22Rv1 (cell line): Measurements from ENCODE around the gene ABCC4.

ENCODE experiments used
- ZFX ChIP-seq: fragments of 450-650 bp; IDR thresholded peaks from 2 replicates; pipeline ENCODE4 v1.6.1; 2017; ENCODE audit warnings: antibody characterized with exemption, borderline replicate concordance
- TF ChIP-seq, protein P1 (sequence below): fragments of 450-650 bp; IDR thresholded peaks from 2 replicates; pipeline ENCODE4 v1.5.1; 2017; ENCODE audit warnings: mild to moderate bottlenecking

DNA sequence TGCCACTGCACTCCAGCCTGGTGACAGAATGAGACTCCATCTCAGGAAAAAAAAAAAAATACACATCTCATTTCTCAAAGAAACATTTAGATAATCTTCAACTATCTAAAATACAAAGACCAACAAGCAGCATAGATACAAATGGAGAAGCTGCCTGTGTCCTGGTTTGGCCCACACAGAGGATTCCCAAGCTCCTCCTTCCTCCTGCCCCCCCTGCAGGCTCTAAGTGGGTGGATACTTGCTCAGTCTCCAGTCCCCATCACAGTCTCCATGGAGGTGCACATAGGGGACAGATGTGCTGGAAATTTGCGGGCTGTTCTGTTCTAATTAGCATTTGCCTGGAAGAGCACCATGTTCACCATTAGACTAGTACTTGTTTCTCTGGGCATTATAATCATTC lies 59.9 kb downstream of the ABCC4 start:
- TF ChIP-seq, protein P1, sequence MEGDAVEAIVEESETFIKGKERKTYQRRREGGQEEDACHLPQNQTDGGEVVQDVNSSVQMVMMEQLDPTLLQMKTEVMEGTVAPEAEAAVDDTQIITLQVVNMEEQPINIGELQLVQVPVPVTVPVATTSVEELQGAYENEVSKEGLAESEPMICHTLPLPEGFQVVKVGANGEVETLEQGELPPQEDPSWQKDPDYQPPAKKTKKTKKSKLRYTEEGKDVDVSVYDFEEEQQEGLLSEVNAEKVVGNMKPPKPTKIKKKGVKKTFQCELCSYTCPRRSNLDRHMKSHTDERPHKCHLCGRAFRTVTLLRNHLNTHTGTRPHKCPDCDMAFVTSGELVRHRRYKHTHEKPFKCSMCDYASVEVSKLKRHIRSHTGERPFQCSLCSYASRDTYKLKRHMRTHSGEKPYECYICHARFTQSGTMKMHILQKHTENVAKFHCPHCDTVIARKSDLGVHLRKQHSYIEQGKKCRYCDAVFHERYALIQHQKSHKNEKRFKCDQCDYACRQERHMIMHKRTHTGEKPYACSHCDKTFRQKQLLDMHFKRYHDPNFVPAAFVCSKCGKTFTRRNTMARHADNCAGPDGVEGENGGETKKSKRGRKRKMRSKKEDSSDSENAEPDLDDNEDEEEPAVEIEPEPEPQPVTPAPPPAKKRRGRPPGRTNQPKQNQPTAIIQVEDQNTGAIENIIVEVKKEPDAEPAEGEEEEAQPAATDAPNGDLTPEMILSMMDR, result no peak
- TF ChIP-seq ZFX, result no peak
